ENCODE data around the gene ZBTB25. TPM values are rescaled to one million over a fixed set of nuclear protein-coding genes. Genes with fewer than 3 reads are reported as not detected.

The ZBTB25 gene
- total RNA-seq, 4 donors from 2014 or later, result 6.9 to 13.7 (median 10.4) TPM

GRCh38 chr14:64417771-64418125 lies 85.9 kb downstream of the ZBTB25 start:
- ATAC-seq (no peak), DNase-seq (no peak)
- Histone ChIP-seq H3K27ac (no peak overlapping the region), H3K4me1 (peaks cover 0 to 4% of the 10 kb centered on the region in 2 donors), H3K27me3 (no peaks in the 10 kb centered on the region), H3K9me3 (no peaks in the 10 kb centered on the region), H3K4me3 (no peak overlapping the region), H3K36me3 (peaks cover 0 to 51% of the 10 kb centered on the region in 2 donors)
- in situ Hi-C loops (cut with MboI; ENCODE audit: low sequenced_read_pairs in 4 of 4), result no loop called here
- intact Hi-C loops (cut with DNase I; ENCODE audit: low total_unique reads), result no loop called here
- no peak for TF ChIP-seq POLR2A (IDR thresholded peaks at IDR 0.05)

GRCh38 chr14:64417055-64417770 lies 86.4 kb downstream of the ZBTB25 start:
- Histone ChIP-seq H3K4me3 (no peak overlapping the region), H3K4me1 (peaks cover 0 to 4% of the 10 kb centered on the region in 2 donors), H3K36me3 (peaks cover 0 to 56% of the 10 kb centered on the region in 2 donors), H3K27me3 (no peaks in the 10 kb centered on the region), H3K9me3 (no peaks in the 10 kb centered on the region), H3K27ac (no peak overlapping the region)
- intact Hi-C loops (cut with DNase I; ENCODE audit: low total_unique reads) (no loop called here), in situ Hi-C loops (cut with MboI; ENCODE audit: low sequenced_read_pairs in 4 of 4) (no loop called here)
- ATAC-seq (no peak), DNase-seq (no peak)
- TF ChIP-seq POLR2A (IDR thresholded peaks at IDR 0.05), result no peak

DNA sequence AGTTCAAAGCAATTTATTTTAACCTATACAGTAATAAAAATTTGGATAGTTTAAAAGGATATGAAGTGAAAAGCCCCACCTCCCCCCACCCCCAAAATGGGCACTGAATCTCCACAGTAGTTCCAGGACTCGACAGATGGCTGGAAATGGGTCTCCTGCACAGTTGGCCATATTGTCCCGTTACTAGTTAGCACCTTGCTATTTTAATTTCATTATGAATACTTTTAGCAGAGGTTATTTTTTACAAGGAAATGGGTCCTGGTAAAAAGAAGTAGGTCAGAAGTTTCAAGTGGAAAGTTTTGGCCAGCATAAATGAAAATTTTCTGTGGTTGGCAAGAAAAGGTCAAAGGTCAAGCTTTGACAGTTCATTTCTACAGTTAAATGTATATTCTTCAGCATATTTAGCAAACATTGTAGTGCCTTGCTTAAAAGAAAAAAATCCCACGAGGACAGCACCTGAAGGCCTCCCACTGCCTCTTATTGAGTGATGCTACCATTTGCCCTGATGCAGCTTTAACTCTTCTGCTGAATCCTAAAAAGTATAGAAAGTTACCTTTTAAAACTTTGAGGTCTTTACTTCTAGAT lies 87.2 kb downstream of the ZBTB25 start:
- H3K4me3 ChIP-seq, result no peak overlapping the region
- H3K27me3 ChIP-seq, result no peaks in the 10 kb centered on the region
- H3K9me3 ChIP-seq, result no peaks in the 10 kb centered on the region
- in situ Hi-C loops (cut with MboI; ENCODE audit: low sequenced_read_pairs in 4 of 4) (no loop called here), intact Hi-C loops (cut with DNase I; ENCODE audit: low total_unique reads) (no loop called here)
- ATAC-seq (no peak), DNase-seq (no peak)
- H3K36me3 ChIP-seq, result peaks cover 0 to 57% of the 10 kb centered on the region in 2 donors
- H3K4me1 ChIP-seq, result peaks cover 0 to 4% of the 10 kb centered on the region in 2 donors
- H3K27ac ChIP-seq, result no peak overlapping the region
- TF ChIP-seq, protein P1, sequence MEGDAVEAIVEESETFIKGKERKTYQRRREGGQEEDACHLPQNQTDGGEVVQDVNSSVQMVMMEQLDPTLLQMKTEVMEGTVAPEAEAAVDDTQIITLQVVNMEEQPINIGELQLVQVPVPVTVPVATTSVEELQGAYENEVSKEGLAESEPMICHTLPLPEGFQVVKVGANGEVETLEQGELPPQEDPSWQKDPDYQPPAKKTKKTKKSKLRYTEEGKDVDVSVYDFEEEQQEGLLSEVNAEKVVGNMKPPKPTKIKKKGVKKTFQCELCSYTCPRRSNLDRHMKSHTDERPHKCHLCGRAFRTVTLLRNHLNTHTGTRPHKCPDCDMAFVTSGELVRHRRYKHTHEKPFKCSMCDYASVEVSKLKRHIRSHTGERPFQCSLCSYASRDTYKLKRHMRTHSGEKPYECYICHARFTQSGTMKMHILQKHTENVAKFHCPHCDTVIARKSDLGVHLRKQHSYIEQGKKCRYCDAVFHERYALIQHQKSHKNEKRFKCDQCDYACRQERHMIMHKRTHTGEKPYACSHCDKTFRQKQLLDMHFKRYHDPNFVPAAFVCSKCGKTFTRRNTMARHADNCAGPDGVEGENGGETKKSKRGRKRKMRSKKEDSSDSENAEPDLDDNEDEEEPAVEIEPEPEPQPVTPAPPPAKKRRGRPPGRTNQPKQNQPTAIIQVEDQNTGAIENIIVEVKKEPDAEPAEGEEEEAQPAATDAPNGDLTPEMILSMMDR (IDR thresholded peaks at IDR 0.05 in 4 of 5, conservative IDR thresholded peaks at IDR 0.05 in 1 of 5), result no peak
- no peak for TF ChIP-seq POLR2A (IDR thresholded peaks at IDR 0.05)

DNA sequence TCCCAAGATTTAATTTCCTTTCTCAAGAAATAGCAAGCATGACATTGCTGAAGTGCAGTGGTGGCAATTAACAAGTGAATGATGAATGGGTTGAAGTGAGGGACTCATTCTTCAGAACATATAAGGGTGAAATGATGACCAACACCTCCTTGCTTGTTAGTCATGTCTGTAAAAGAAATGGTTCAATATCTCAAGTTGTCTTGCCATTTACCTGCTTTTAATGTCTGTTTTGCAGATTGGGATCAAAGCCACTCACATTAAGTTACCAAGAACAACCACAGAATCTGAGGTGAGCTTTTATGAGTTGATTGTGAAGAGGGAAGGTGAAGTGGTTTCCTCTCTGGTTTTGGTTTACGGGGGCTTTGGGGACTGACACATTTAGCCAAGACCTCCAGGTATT lies 91.4 kb downstream of the ZBTB25 start:
- TF ChIP-seq, protein P1 (IDR thresholded peaks at IDR 0.05 in 4 of 5, conservative IDR thresholded peaks at IDR 0.05 in 1 of 5), result no peak
- TF ChIP-seq POLR2A (IDR thresholded peaks at IDR 0.05), result no peak
- ATAC-seq (no peak), DNase-seq (no peak)
- no peak overlapping the region for H3K27ac ChIP-seq
- H3K36me3 ChIP-seq, result peaks cover 0 to 38% of the 10 kb centered on the region in 2 donors
- H3K9me3 ChIP-seq, result no peaks in the 10 kb centered on the region
- H3K4me1 ChIP-seq, result no peaks in the 10 kb centered on the region
- in situ Hi-C loops (cut with MboI; ENCODE audit: low sequenced_read_pairs in 4 of 4), result no loop called here
- intact Hi-C loops (cut with DNase I; ENCODE audit: low total_unique reads), result no loop called here
- no peaks in the 10 kb centered on the region for H3K27me3 ChIP-seq
- no peak overlapping the region for H3K4me3 ChIP-seq

GRCh38 chr14:64411001-64411400 lies 92.6 kb downstream of the ZBTB25 start:
- ATAC-seq (no peak), DNase-seq (no peak)
- in situ Hi-C loops (cut with MboI; ENCODE audit: low sequenced_read_pairs in 4 of 4) (no loop called here), intact Hi-C loops (cut with DNase I; ENCODE audit: low total_unique reads) (no loop called here)
- no peak overlapping the region for H3K27ac ChIP-seq
- peaks cover 0 to 25% of the 10 kb centered on the region in 2 donors for H3K36me3 ChIP-seq
- no peaks in the 10 kb centered on the region for H3K27me3 ChIP-seq
- H3K4me1 ChIP-seq, result no peaks in the 10 kb centered on the region
- no peak overlapping the region for H3K4me3 ChIP-seq
- TF ChIP-seq, protein P1 (IDR thresholded peaks at IDR 0.05 in 4 of 5, conservative IDR thresholded peaks at IDR 0.05 in 1 of 5), result no peak
- no peak for TF ChIP-seq POLR2A (IDR thresholded peaks at IDR 0.05)
- H3K9me3 ChIP-seq, result no peaks in the 10 kb centered on the region
